Skeletal muscle cell (primary cell): ENCODE results near the gene EXOC6.

Experiments used
- DNase-seq: peaks from one replicate; pipeline ENCODE4 v3.0.0-alpha.2; 2010; ENCODE audit warnings: low read depth
- H3K4me3 ChIP-seq: 2 replicates; pipeline ENCODE4 v1.5.1; 2011; ENCODE audit warnings: low read depth, mild to moderate bottlenecking, control low read depth, low read length, moderate library complexity

EXOC6 gene

GRCh38 chr10:92830478-92831389, 17.6 kb upstream of the EXOC6 start:
- H3K4me3 ChIP-seq = no peak overlapping the region
- DNase-seq = no peak

GRCh38 chr10:92832121-92832520, 16.2 kb upstream of the EXOC6 start:
- no peak for DNase-seq
- H3K4me3 ChIP-seq = no peak overlapping the region

GRCh38 chr10:92832998-92833650, 15.2 kb upstream of the EXOC6 start:
- no peak for DNase-seq
- H3K4me3 ChIP-seq = no peak overlapping the region

- no peak for DNase-seq
- H3K4me3 ChIP-seq = no peak overlapping the region
Measured at GRCh38 chr10:92834331-92834730, 14.0 kb upstream of the EXOC6 start.

- no peak for DNase-seq
- H3K4me3 ChIP-seq = no peak overlapping the region
Measured at GRCh38 chr10:92834986-92835385, 13.3 kb upstream of the EXOC6 start.

- DNase-seq = no peak
- H3K4me3 ChIP-seq = no peak overlapping the region
Measured at GRCh38 chr10:92837456-92837855, 10.9 kb upstream of the EXOC6 start.

- no peak for DNase-seq
- H3K4me3 ChIP-seq = no peak overlapping the region
Measured at GRCh38 chr10:92839191-92840085, 8.9 kb upstream of the EXOC6 start.

- H3K4me3 ChIP-seq = no peak overlapping the region
- DNase-seq = no peak
Measured at GRCh38 chr10:92844746-92845145, 3.6 kb upstream of the EXOC6 start.

- no peak overlapping the region for H3K4me3 ChIP-seq
- DNase-seq = no peak
Measured at GRCh38 chr10:92845921-92846320, 2.4 kb upstream of the EXOC6 start.

GRCh38 chr10:92846344-92846743, 2.0 kb upstream of the EXOC6 start:
- DNase-seq = no peak
- H3K4me3 ChIP-seq = no peak overlapping the region

GRCh38 chr10:92846854-92847201, 1.5 kb upstream of the EXOC6 start:
- H3K4me3 ChIP-seq = no peak overlapping the region
- no peak for DNase-seq

- DNase-seq = no peak
- peak overlapping the region; percentile 81 for H3K4me3 ChIP-seq
Measured at GRCh38 chr10:92847202-92847864, 987 bp upstream of the EXOC6 start.

- no peak for DNase-seq
- peak overlapping the region; percentile 81 for H3K4me3 ChIP-seq
Measured at GRCh38 chr10:92848037-92848440, 281 bp upstream of the EXOC6 start.

GRCh38 chr10:92849234-92849525, 860 bp downstream of the EXOC6 start:
- H3K4me3 ChIP-seq = peak overlapping the region; percentile 81
- no peak for DNase-seq

- DNase-seq = no peak
Measured at GRCh38 chr10:92849576-92850090, 1.3 kb downstream of the EXOC6 start.

GRCh38 chr10:92850185-92850584, 1.9 kb downstream of the EXOC6 start:
- no peak for DNase-seq
- no peak overlapping the region for H3K4me3 ChIP-seq

More at GRCh38 chr10:92849576-92850090, 1.3 kb downstream of the EXOC6 start:
- H3K4me3 ChIP-seq = no peak overlapping the region

GRCh38 chr10:92851003-92851402, 2.7 kb downstream of the EXOC6 start:
- DNase-seq = no peak

GRCh38 chr10:92855560-92855959, 7.2 kb downstream of the EXOC6 start:
- no peak for DNase-seq
- H3K4me3 ChIP-seq = no peak overlapping the region

More at GRCh38 chr10:92851003-92851402, 2.7 kb downstream of the EXOC6 start:
- H3K4me3 ChIP-seq = no peak overlapping the region

GRCh38 chr10:92857904-92858514, 9.7 kb downstream of the EXOC6 start:
- DNase-seq = no peak
- H3K4me3 ChIP-seq = no peak overlapping the region
